Amniotic stem cell (primary cell): ENCODE data around the gene IL1RAPL1.

Source experiments
- DNase-seq: peaks from one replicate; lab custom pipeline; 2025; lab: John Stamatoyannopoulos, UW

IL1RAPL1 gene

DNA sequence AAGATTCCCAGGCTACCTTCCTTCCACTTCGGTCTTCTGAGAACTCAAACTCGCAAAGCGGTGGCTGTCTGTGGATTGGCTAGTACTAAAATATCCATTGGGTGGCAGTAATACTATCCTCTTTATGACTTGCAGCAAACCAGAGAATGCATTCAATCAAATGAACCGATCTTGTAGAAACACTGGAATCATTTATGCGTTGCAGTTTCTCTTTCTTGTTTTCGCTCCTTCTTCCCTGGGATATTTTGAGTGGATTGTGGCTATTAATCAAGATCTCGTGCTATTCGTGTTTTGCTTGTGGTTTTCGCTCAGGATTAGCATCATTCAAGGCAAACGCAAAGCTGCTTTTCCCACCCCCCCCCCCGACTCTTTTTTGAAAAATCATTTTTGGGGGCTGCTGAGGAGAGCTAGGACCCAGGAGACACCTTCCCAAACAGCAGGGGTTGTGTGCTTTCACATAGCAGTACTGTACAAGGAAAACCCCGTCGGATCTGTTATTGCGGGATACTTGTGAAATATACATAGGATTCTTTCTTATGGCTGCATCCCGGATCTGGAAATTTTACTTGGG is at the start of gene IL1RAPL1:
TSS of gene IL1RAPL1 (plus strand) at position 466 of the 571 bp plus-strand sequence.
- DNase-seq = peak; percentile 44

- no peak for DNase-seq
These were observed 44.5 kb upstream of the IL1RAPL1 start for GRCh38 chrX:28542791-28543190.

GRCh38 chrX:28549838-28550237 is 37.4 kb upstream of the IL1RAPL1 start:
- DNase-seq = no peak

- DNase-seq = no peak
These were observed 36.8 kb upstream of the IL1RAPL1 start for GRCh38 chrX:28550331-28550872.

DNA sequence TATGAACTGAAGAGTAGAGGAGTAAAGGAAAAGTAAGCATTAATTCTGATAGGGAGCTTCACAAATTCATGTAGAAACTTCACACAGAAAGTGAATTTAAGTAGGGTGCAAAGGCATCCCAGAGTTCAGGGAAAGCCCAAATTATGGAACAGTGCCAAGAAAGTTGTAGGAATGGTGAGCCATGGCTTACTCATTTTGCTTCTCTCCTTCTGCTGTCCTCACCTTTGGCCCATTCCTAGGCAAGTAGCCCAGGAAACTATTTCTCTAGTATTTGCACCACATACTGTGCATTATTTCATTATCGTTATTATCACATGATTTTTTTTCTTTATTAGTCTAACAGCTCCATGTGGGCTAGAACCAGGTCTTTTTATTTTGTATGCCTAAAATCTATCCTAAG is 34.9 kb upstream of the IL1RAPL1 start:
- DNase-seq = no peak

DNA sequence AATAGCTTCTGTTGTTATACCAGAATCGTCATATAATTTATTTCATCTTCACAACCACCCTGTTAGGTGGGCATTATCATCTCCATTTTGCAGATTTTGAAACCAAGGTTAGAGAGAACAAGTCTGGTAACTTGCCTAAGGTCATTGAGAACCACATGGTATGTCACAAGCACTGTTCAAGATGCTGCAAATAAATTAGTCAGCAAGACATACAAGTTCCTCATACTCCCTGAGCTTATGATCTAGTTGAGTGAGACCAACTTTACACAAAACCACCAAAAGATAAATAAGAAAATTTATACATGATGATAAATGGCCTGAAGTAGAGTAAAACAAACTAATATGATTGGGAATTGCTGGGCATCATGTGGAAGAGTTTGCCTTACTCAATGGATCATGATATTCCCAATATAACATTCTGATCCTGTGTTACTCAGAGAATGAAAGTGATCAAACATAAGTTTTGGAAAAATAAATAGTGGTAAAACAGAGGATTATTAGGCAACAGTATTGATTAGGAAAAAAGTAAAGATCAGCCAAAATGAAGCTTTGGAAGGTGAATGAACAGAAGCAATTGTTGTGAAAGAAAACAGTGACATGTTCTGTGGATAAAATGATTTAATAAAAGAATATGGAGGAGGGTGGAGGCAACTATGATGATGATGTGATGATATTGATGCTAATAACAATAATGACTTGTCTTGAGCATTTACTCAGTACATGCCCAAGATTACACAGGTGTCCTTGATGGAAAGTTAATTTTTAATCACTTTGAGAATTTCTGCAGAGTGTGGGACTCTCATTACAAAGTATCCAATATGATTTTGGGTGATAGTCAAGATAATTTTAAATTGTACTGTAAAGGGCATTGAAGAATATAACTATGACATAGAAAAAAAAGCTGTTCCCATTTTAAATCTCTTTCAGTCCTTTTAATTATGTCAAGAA is 34.1 kb upstream of the IL1RAPL1 start:
- DNase-seq = no peak

DNA sequence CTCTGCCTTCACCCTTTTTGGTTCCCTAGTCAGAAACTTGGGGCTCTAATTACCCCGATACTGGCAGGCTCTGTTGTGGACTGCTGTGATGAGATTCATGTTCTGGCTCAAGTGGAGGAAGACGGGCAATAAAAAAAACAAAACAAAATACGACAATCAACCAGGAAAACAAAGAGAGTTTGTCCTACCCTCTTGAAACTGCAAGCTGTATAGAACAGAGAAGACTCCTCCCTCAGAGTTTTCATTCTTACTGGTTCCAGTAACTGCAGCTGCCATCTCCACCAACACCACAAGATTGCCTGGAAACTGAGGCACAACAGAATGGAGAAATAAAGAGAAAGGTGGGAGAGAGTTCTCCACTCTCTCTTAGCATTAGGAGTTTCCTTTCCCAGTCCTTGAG is 11.1 kb upstream of the IL1RAPL1 start:
- no peak for DNase-seq

- DNase-seq = no peak
These were observed 5.7 kb upstream of the IL1RAPL1 start for GRCh38 chrX:28581522-28581921.

DNA sequence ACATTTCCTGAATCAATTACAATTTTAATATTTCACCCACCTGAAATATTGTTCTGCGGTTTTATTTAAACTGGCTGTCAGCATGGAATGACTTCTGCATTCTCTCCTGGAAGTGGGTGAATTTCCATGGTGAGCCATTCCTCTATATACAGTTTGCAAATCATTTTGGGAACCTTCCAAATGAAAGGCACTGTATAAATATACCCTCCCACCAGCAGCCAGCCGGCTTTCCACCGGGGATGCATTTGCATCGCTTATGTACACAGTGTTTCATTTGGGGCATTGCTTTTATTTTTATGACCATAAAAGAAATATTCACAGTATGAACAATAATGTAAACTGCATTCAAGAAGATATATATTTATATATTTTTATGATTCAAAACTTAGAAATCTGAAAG is 4.7 kb upstream of the IL1RAPL1 start:
- peak; percentile 7 for DNase-seq

DNA sequence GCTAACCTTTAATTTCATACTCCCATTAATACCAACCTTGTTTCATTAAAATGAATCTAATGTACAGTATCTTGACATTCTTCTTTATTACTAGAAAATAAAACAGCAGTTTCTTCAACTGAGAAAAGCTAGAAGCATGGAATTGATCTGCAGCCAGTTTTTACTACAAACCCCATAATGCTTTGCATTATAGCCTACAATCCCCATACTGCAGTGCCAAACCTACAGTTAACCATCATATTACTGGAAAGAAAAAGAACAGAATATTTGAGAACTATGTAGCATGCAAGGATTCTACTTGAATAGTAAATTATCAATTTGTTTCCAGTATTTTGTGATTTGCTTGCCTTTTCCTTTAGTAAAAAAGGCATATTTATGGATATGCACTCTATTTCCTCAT is 3.2 kb upstream of the IL1RAPL1 start:
- DNase-seq = no peak

DNA sequence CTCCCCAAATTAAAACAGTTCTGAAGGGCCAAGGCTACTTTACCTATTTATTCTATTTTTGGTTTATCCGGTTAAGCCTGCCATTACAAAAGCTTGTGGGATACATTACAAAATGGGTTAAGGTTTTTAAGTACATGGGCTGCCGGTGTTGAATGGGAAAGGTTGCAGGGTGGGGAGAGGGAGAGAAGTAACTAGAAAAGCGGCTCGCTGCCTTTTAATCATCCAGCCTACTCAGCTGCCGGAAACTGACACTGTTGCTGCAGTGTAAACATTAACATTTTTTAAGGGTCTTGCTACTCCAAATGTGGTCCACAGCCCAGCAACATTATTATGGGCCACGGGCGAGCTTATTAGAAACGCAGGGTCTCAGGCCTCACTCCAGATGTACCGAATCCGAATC is 1.5 kb upstream of the IL1RAPL1 start:
- DNase-seq = no peak

GRCh38 chrX:28586286-28586685 is 960 bp upstream of the IL1RAPL1 start:
- DNase-seq = no peak

DNA sequence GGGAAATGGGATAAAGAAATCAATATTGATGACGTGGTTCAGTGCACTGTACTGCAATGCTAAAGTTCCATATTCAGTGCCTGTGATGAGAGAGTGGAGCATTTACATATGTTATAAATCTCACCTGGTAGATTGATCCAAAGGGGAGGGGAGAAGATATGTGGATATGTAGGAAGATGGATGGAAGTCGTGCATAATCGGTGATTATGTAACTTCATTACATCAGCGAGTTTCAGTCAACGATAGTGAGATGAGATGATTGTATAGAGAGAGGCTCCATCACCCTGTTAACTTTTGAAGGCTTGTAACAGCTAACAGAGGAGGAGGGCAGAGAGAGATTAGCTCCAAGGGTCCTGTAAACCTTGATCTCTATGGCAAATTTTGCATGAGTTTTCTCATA is 1.8 kb downstream of the IL1RAPL1 start:
- no peak for DNase-seq

GRCh38 chrX:28590396-28590795 is 3.1 kb downstream of the IL1RAPL1 start:
- no peak for DNase-seq

GRCh38 chrX:28591542-28591941 is 4.3 kb downstream of the IL1RAPL1 start:
- no peak for DNase-seq

GRCh38 chrX:28595346-28595745 is 8.1 kb downstream of the IL1RAPL1 start:
- DNase-seq = no peak

GRCh38 chrX:28599957-28600356 is 12.7 kb downstream of the IL1RAPL1 start:
- no peak for DNase-seq

DNA sequence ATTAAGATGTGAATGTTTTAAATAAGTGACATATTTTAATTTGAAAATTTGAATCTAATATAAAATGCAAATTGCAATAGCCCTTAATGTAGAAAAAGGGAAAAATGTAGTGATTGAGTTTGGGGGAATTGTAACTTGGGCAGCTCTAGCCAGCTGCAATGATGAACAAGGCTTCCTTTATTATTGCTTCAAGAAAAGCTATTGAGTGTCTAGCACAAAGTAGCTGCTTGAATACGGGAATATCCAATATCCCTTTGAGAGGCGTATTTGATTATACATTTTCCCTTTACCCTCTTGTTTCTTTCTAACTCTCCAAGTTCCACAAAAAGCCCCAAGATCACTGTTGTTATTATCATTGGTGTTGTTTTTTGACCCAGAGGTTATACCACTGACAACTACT is 21.8 kb downstream of the IL1RAPL1 start:
- no peak for DNase-seq

DNA sequence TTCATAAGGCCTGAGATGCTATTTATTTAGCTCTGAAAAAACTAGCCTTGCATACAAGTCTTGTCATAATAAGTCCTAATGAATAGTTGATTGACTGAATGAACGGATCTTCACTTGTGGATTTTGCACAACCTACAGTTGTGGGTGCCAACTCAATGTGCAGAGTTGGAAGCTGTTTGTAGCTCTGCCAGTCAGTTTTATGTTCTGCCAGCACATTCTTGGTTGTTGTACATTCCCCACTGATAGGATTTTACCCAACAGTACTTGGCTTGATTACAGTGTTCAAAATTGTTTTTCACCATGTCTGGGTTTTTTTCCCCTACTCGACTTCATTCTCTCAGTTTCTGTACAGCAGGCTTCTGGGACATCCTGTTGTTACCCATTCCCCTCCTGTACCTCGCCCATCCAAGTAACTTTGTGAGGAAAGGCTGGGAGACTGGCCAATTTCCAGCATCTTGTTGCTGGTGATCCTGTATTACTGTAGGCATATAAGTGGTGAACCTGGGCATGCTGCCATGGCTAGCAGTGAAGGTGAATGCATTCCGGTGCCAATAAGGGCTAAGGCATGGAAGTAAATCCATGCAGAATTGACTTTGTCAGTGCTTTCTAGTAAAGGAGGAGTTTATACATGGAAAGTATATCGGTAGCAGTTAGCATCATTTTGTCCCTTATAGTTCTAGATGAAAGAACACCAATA is 22.8 kb downstream of the IL1RAPL1 start:
- DNase-seq = no peak

DNA sequence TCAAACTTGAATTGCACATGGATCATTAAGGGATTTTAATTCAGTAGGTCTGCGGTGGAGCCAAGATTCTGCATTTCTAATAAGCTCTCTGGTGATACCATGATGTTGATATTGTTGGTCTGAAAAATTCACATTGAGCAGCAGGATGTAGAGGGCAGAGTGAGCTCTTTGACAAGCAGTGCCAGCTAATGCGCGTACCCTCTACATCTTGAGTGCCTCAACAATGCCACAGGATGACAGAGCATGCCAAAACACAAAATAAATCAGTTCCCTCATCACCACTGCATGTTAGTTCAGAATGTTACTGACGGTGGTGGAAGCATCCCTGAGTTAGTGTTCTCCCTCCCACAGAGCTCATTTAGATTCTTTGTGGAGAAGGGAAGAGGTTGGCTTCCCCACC is 23.5 kb downstream of the IL1RAPL1 start:
- no peak for DNase-seq

- DNase-seq = no peak
These were observed 26.3 kb downstream of the IL1RAPL1 start for GRCh38 chrX:28613558-28613957.

DNA sequence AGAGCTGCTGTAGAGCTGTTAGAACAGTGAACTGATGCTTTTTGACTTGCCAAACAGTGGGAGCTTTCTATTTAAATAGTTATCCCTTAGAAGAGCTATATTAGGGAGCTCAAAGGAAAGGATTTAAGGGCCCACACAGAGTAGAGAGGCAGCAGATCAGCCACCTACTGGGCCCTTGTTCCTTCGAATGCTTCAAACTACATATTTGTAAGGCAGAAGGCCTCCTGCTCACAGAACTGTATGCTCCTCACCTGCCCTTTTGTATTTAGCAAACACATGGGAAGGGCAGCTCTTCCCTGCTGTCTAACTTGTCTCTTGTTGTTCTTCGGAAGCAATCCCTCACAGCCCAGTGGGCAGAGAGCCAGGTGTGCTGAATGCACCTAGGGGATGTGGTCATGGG is 38.0 kb downstream of the IL1RAPL1 start:
- no peak for DNase-seq

DNA sequence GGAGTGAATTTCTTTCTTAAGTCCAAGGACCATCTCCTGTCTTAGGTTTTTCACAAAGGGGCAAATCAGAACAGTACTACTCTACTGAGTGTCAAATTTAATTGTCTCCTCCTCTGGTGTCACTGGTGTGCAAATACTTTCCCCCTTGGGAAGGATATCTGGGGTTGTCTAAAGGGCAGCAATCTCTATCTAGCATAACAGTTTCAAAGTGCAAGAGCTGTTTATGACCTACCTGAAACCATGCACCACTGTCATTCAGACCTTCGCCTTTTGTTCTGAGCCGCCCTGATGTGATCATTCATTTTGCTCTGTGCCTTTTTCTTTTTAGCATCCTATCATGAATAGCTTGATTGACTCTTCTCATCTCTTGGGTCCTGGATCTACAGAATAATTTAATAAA is 39.3 kb downstream of the IL1RAPL1 start:
- DNase-seq = no peak
